ENCODE measurements around the gene TMEM254. TPM values are rescaled to one million over a fixed set of nuclear protein-coding genes. Genes with fewer than 3 reads are reported as not detected.
"Not testable (repeated sequence)": the region's sequence is repeated elsewhere in the genome, so short reads cannot be mapped to it uniquely, and the experiment has no call there.

Gene TMEM254
- total and polyA plus RNA-seq, 9 of the 15 experiments (the other 6 are each of a cell fraction or from before 2014, with no cell fraction given) = 0.59 to 4.7 (median 1.9) TPM

DNA sequence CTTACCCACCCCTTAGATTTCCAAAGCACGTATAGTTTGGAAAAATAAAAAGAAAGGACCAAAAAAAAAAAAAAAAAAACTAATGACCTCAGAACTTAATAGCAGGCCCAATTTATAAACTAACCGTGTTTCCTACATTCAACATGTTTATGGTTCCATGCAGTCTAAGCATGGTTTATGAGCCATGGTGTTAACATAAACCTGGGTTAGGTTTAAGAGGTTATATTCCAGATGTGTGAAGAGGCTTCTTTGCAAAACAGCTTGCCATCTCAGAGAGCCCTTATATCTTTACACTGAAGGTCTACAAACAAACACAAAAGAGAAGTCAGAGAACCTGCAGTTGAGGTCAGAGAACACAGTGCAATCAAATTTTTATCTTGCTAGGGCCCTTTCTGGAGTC lies 15.8 kb downstream of the TMEM254 start (continued):
- TF ChIP-seq CHD4 (IDR thresholded peaks at IDR 0.05; ENCODE audit: insufficient read depth, insufficient replicate concordance, low read depth, low read length, poor library complexity, severe bottlenecking) (no peak), HDAC2 (IDR thresholded peaks at IDR 0.05) (no peak), POLR3G (IDR thresholded peaks at IDR 0.05; ENCODE audit: extremely low read depth, insufficient read length, insufficient replicate concordance) (no peak)

DNA sequence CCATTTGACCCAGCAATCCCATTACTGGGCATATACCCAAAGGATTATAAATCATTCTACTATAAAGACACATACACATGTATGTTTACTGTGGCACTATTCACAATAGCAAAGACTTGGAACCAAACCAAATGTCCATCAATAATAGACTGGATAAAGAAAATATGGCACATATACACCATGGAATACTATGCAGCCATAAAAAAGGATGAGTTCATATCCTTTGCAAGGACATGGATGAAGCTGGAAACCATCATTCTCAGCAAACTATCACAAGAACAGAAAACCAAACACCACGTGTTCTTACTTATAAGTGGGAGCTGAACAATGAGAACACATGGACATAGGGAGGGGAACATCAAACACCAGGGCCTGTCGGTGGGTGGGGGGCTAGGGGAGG lies 19.8 kb downstream of the TMEM254 start:
- H3K9me1 ChIP-seq (ENCODE audit: control insufficient read depth, insufficient read depth, low read length); ATAC-seq; H3K79me2 ChIP-seq (ENCODE audit: control insufficient read depth, insufficient read depth, low read length); intact Hi-C loops (cut with micrococcal nuclease); in situ Hi-C loops (cut with MboI); H3K9me3 ChIP-seq (replicated peaks; ENCODE audit: control insufficient read depth, insufficient read depth, low read depth, low read length); BruUV-seq (replicated peaks); H3K4me3 ChIP-seq; H2AFZ ChIP-seq (ENCODE audit: low read depth, low read length); POLR2A ChIA-PET; H3K36me3 ChIP-seq (ENCODE audit: control insufficient read depth, insufficient read depth, low read length); DNase-seq (ENCODE audit: extremely low read depth in 1 of 4, low spot score in 3 of 4); H3K9ac ChIP-seq (ENCODE audit: insufficient read depth in 1 of 2, low read depth in 2 of 2, low read length in 2 of 2); H4K20me1 ChIP-seq (replicated peaks; ENCODE audit: control insufficient read depth, insufficient read depth, low read length); H3K27ac ChIP-seq (ENCODE audit: extremely low read depth, low read depth, low read length); FAIRE-seq; CTCF ChIA-PET (ENCODE audit: low intra/inter-chr PET ratio); H3K4me2 ChIP-seq (ENCODE audit: insufficient read depth, low read length); H3K4me1 ChIP-seq (replicated peaks in 1 of 2; ENCODE audit: control insufficient read depth in 2 of 2, insufficient read depth in 2 of 2, low read length in 2 of 2): not testable (repeated sequence)
- WGBS (ENCODE audit: insufficient coverage, low coverage, missing lambda C conversion rate) = 0% methylated on average over 2 of the region's 2 CpGs
- H3K27me3 ChIP-seq (ENCODE audit: control insufficient read depth in 2 of 2, insufficient read depth in 2 of 2, low read length in 2 of 2) = peaks cover 19 to 24% of the 10 kb centered on the region in 2 experiments; a peak in 4 of 5 replicates
- peak; percentile 49 for TF ChIP-seq ZNF146 (CRISPR knock-in tag; IDR thresholded peaks at IDR 0.05; ENCODE audit: unreplicated experiment)

GRCh38 chr10:80099295-80099694 lies 20.8 kb downstream of the TMEM254 start:
- H3K9me1 ChIP-seq (ENCODE audit: control insufficient read depth, insufficient read depth, low read length); H3K27ac ChIP-seq (ENCODE audit: extremely low read depth, low read depth, low read length); H3K4me1 ChIP-seq (replicated peaks in 1 of 2; ENCODE audit: control insufficient read depth in 2 of 2, insufficient read depth in 2 of 2, low read length in 2 of 2); H2AFZ ChIP-seq (ENCODE audit: low read depth, low read length); ATAC-seq; FAIRE-seq; BruUV-seq (replicated peaks); H3K79me2 ChIP-seq (ENCODE audit: control insufficient read depth, insufficient read depth, low read length); H3K36me3 ChIP-seq (ENCODE audit: control insufficient read depth, insufficient read depth, low read length); H3K9ac ChIP-seq (ENCODE audit: insufficient read depth in 1 of 2, low read depth in 2 of 2, low read length in 2 of 2); DNase-seq (ENCODE audit: extremely low read depth in 1 of 4, low spot score in 3 of 4); H3K4me3 ChIP-seq; H3K9me3 ChIP-seq (replicated peaks; ENCODE audit: control insufficient read depth, insufficient read depth, low read depth, low read length); H3K4me2 ChIP-seq (ENCODE audit: insufficient read depth, low read length); intact Hi-C loops (cut with micrococcal nuclease); H4K20me1 ChIP-seq (replicated peaks; ENCODE audit: control insufficient read depth, insufficient read depth, low read length); CTCF ChIA-PET (ENCODE audit: low intra/inter-chr PET ratio); in situ Hi-C loops (cut with MboI): not testable (repeated sequence)
- H3K27me3 ChIP-seq (ENCODE audit: control insufficient read depth in 2 of 2, insufficient read depth in 2 of 2, low read length in 2 of 2) = peaks cover 22 to 24% of the 10 kb centered on the region in 2 experiments; a peak in 4 of 5 replicates
- POLR2A ChIA-PET = interaction anchor here (0.6 kb wide), 1 partner anchor 65 kb away, joined by 3 read pairs; no protein-coding TSS in a partner anchor
- 1% methylated on average over 8 of the region's 8 CpGs for WGBS (ENCODE audit: insufficient coverage, low coverage, missing lambda C conversion rate)
- TF ChIP-seq, protein P1, sequence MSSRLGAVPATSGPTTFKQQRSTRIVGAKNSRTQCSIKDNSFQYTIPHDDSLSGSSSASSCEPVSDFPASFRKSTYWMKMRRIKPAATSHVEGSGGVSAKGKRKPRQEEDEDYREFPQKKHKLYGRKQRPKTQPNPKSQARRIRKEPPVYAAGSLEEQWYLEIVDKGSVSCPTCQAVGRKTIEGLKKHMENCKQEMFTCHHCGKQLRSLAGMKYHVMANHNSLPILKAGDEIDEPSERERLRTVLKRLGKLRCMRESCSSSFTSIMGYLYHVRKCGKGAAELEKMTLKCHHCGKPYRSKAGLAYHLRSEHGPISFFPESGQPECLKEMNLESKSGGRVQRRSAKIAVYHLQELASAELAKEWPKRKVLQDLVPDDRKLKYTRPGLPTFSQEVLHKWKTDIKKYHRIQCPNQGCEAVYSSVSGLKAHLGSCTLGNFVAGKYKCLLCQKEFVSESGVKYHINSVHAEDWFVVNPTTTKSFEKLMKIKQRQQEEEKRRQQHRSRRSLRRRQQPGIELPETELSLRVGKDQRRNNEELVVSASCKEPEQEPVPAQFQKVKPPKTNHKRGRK (tag; IDR thresholded peaks at IDR 0.05) = peak; percentile 69
